AG10803 (cell line): ENCODE measurements around the gene TTC23L.
"Not testable (repeated sequence)": the region's sequence is repeated elsewhere in the genome, so short reads cannot be mapped to it uniquely, and the experiment has no call there.

Experiments used
- DNase-seq: peaks from one replicate; pipeline ENCODE4 v3.0.0; 2010; ENCODE audit warnings: low read depth
- H3K4me3 ChIP-seq: 2 replicates; pipeline ENCODE4 v1.5.1; 2011; ENCODE audit warnings: mild to moderate bottlenecking, low read length, control low read depth
- TF ChIP-seq, protein P1 (sequence below): conservative IDR thresholded peaks from 2 replicates; pipeline ENCODE4 v1.5.1; 2011; ENCODE audit warnings: mild to moderate bottlenecking, low read length, control low read depth, inconsistent platforms

The TTC23L gene

DNA sequence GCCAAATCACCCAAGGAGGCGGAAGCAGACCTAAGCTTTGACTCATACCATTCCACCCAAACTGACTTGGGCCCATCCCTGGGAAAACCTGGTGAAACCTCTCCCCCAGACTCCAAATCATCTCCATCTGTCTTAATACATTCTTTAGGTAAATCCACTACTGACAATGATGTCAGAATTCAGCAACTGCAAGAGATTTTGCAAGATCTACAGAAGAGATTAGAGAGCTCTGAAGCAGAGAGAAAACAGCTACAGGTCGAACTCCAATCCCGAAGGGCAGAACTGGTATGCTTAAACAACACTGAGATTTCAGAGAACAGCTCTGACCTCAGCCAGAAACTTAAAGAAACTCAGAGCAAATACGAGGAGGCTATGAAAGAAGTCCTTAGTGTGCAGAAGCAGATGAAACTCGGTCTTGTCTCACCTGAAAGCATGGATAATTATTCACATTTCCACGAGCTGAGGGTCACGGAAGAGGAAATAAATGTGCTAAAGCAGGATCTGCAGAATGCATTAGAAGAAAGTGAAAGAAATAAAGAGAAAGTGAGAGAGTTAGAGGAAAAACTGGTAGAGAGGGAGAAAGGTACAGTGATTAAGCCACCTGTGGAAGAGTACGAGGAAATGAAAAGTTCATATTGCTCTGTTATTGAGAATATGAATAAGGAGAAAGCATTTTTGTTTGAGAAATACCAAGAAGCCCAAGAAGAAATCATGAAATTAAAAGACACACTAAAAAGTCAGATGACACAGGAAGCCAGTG lies 15.8 kb upstream of the TTC23L start:
- H3K4me3 ChIP-seq: no peak overlapping the region
- DNase-seq: peak; percentile 14
- TF ChIP-seq, protein P1, sequence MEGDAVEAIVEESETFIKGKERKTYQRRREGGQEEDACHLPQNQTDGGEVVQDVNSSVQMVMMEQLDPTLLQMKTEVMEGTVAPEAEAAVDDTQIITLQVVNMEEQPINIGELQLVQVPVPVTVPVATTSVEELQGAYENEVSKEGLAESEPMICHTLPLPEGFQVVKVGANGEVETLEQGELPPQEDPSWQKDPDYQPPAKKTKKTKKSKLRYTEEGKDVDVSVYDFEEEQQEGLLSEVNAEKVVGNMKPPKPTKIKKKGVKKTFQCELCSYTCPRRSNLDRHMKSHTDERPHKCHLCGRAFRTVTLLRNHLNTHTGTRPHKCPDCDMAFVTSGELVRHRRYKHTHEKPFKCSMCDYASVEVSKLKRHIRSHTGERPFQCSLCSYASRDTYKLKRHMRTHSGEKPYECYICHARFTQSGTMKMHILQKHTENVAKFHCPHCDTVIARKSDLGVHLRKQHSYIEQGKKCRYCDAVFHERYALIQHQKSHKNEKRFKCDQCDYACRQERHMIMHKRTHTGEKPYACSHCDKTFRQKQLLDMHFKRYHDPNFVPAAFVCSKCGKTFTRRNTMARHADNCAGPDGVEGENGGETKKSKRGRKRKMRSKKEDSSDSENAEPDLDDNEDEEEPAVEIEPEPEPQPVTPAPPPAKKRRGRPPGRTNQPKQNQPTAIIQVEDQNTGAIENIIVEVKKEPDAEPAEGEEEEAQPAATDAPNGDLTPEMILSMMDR: no peak

DNA sequence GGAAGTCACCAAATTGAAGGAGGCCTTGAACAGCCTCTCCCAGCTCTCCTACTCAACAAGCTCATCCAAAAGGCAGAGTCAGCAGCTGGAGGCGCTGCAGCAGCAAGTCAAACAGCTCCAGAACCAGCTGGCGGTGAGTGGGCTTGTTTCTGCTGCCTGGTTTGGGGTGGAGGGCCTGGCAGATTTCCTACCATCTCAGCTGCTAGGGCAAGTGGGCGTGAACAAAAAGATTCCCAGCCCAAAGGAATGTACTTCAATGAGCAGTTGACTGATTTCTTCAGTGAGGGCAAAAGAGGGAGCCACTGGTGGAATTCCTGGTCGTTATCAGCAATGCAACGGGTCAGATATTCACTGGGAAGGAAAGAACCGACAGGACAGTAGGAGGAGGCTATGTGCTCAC lies 12.6 kb upstream of the TTC23L start:
- TF ChIP-seq, protein P1: no peak
- no peak for DNase-seq
- no peak overlapping the region for H3K4me3 ChIP-seq

DNA sequence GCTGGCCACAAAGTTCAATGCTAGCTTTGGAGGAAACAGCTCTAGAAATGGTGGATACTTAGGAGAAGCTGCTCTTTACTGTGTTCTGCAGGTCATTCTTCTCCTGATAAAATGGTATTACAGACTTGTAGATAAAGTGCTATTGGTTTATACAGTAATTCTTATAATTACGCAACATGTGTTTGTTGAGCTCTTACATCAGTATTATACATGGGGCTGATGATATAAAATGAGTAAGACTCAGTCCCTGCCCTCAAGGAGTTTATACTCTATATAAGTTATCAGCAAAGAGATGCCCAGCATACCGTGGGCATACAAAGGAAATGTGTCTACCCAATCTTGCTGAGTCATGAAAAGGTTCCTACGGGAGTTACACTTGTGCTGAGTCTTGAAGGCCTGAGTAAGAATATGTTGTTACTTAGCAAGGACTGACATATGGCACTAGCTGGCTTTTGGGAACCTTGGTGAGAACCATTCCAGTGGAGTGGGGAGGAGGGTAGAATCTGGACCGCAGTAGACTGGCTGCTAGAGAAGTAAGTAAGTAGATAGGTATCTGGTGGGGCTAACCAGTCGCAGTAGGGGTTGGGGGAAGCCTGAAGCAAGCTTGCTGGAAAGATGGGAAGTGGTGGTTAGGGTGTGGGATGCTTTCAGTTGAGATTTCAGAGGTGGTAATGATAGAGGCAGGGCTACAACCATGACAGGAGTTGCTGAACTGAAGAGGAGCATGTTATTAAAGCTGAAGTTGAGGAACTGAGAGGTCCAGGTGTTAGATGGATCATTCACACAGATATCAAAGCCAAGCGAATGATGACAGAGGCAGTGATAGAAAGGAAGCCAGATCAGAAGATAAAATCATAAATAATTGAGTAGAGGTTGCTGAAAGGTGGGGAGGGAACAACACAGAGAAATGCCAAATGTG lies 11.1 kb upstream of the TTC23L start:
- no peak overlapping the region for H3K4me3 ChIP-seq
- TF ChIP-seq, protein P1: no peak
- DNase-seq: no peak

DNA sequence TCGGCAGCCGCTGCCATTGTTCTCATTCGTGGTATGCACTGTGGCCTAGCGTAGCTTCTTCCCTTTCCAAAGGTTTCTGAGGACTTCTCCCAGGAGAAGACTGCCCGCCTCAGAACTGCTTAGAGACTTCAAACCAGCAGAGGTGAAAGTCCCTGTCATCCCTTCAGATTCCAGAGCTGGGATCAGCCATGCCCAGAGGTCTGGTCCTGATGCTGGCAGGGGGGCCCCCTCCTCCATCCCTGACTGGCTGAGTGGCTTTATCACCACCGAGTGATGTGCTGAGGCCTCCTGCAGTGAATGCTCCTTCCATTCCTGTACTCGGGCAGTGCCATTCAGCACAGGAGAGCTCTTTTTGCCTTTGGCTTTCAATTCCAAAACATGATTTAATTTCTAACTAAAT lies 8.1 kb upstream of the TTC23L start:
- not testable (repeated sequence) for H3K4me3 ChIP-seq, DNase-seq

DNA sequence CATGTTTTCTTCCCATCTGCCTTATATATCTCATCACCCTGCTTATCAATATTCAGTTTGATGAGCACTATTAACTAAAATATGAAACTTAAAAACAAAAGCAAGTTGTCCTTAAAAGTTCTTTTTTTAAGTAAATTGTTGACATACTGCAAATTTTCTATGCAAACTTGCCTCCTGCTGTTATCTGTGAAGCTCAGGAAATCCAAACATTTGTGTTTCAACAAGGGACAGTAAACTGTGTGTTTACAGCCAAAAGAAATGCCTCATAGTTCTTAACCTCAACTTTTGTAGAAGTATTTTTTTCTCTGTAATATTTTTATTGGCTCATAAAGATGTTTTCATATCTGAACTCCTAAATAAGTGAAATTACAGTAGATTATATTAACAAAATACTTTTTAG lies 7.7 kb upstream of the TTC23L start:
- TF ChIP-seq, protein P1: no peak
- no peak overlapping the region for H3K4me3 ChIP-seq
- DNase-seq: no peak

DNA sequence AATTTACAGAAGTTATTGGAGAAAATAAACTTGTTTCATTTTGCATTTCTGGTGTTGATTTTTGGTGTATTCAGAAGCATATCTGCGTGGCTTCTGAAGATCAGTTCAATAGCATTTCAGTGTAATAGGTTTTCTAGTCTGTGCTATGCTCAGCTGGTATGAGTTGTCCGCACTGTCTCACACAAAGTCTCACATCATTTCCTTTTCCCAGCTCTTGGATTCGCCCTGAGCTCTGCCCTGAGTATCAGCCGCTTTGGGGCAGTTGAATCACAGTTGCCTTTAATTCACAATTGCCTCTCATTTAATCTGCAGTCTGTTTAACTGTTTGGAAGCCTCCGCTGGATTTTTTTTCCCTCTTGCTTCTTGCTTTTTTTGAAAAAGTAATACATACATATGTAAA lies 6.4 kb upstream of the TTC23L start:
- TF ChIP-seq, protein P1: no peak
- H3K4me3 ChIP-seq: no peak overlapping the region
- DNase-seq: no peak

DNA sequence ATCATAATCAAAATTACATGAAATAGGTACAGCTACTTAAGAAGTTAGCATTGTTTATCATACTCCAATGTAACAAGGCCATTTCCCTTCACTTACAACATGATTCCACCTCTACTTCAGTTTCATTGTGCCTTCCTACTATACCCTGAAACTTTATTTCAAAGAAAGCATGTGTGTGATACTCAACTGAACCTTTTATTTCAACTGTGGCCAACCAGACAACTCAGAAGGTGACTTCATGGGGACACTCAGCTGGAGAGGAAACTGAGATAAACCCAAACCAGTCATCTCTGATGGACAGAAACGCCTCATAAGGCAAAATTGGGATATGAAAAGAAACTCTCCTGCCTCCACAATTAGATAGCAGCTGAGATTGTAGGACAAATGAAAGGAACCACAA lies 5.9 kb upstream of the TTC23L start:
- H3K4me3 ChIP-seq: no peak overlapping the region
- no peak for DNase-seq
- TF ChIP-seq, protein P1: no peak
